Stimulated activated CD8-positive, alpha-beta memory T cell treated with anti-CD3 and anti-CD28 coated beads, Interleukin-12 subunit alpha, Interleukin-12 subunit beta, amount 100 ng/mL, for 4 hours (primary cell): ENCODE results near the gene ZNF211.

Experiments used
- DNase-seq: peaks from one replicate; pipeline ENCODE4 v3.0.0-alpha.2; 2020; ENCODE audit warnings: low read depth

The ZNF211 gene

DNA sequence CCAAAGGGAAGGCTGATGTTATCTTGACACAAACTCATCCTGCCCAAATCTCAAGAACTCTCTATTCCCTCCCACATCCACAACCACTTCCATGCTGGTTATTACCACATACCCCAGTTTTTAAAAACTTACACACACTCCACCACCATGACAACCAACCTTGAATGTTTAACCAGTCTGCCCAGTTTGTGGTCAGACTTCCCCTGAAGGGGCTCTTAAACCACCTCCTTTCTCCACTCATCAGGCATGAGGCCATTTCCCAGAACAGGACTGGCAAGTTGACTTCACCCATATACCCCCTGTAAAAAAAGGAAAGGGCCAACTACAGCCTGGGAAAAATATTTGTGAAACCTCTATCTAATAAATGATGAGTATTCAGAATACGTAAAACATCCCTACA lies 23.4 kb downstream of the ZNF211 start:
- DNase-seq, result no peak

DNA sequence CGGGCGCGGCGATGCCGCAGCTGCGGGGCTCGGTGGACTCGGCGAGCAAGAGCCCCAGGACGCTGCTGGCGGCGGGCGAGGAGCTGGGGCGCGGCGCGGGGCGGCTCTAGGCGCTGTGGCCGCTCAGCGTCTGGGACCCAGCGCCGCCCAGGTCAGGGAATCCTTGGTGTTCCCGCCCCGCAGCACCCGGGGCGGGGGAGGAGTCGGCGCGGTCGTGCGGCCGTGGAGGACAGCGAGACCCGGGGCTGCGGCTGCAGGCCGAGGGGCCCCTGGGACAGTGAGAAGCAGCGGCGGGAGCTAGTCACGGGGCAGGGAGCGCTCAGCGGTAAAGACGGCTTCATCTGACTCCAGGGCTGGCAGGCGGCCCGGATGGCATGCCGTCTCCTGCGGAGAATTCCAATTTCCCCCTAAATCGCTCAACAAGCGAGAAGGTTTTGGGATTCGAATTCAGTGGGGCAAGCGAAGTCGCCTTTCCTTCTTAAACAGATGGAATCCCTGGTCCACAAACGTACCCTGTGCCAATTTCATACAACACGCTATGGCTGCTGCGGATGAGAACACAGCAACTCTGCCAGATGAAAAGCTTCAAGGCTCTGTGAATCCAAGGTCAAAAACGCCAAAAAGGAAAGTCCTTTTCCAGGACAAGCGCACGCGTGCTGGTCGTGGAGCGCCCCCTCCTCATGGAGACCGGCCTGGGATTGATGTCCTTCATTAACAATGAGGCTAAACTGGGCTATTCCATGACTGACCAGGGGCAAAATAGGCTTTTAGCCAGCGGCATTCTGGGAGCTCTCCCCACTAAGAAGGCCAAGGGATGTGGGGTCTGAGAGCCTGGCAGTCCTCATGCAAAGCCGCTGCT lies 31.5 kb downstream of the ZNF211 start:
- DNase-seq, result no peak

DNA sequence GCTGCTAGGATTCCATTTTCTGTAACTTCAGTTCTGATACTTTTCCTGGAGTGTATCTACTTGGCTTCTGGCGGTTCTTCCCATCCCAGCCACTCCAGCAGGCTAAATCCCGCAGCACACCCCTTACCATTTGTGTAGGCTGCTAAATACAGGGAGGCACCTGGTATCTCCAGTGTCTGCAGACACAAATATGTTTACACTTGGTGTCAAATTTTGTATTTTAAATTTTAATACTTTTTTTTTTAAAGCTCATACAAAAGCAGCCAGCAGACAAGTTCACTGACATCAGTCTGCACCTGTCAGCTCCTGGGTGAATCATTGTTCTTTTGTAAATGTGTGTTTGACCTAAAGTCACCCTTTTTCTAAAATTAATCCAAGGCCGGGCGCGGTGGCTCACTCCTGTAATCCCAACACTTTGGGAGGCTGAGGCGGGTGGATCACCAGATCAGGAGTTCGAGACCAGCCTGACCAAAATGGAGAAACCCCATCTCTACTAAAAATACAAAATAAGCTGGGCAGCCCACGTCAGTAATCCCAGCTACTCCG lies 32.4 kb downstream of the ZNF211 start:
- DNase-seq, result no peak

DNA sequence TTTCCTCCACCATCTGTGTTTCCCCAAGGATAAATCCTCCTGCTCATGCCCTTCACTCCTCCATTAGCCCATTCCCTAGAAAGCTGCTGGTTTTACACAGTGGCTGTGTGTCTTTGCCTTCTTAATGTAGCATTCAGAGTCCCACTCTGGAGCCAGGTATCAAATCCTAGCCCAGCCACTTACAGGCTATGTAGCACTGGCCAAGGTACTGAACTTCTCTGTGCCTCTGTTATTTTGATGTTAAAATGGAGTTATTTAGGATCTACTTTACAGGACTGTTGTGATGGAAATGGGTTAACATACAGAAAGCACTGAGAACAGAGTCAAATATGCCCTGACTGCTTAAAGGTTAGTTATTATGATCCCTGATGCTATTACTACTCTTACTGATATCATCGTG lies 34.3 kb downstream of the ZNF211 start:
- no peak for DNase-seq

DNA sequence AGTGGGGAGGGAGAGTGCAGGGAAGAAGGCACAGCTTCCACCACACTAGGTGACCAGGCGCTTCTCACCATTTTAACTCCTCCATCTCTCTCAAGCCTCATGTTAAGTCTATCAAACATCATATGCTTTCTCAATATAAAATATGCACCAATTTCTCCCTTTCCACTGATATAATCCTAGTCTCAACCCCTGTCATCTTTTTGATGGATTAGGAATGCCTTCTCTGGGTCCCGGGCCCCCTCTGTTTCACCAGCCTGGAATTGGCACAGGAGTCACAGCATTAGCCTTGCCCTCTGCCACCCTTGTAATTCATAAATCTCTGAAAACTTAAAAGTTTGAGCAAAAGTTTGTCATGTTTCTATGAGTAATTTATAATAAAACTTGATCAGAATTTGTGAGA lies 35.7 kb downstream of the ZNF211 start, which contains the start of gene ZSCAN4:
Gene ZSCAN4 (plus strand): TSS at position 301 of the 400 bp plus-strand sequence. CDS start 7,211 bp downstream, outside the sequence.
- DNase-seq, result no peak

DNA sequence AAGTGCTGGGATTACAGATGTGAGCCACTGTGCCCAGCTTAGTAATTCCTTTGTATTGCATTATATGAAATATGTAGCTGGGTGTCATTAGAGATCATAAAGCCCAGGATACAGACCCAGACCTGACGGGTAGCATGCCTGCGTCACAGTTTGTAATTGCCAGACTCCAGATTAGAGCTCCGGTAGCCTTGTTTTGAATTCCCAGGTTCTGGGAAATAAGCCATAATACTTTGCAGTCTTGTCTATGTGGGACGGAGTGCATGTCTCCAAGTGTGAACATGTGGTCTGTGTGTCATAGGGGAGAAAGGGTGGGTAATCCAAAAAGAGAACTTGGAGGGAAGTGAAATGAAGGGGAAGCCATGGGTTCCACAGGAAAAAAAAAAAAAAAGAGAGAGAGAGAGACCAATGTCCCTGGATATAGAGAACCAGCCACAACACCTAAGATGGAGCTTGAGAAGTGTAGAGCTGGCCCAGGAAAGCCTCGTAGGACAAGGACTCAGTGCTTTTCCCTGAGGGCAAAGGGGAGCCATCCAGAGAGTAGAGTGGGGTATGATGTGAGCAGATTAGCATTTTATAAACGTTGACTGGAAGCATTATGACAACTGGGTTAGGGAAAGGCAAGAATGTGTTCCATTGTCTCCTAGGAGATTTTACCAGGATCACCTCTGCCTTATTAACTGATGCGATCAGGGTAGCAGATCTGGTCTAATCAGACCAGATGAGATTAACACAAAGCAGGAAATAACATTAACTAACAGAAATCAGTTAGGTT lies 38.3 kb downstream of the ZNF211 start:
- DNase-seq, result no peak

DNA sequence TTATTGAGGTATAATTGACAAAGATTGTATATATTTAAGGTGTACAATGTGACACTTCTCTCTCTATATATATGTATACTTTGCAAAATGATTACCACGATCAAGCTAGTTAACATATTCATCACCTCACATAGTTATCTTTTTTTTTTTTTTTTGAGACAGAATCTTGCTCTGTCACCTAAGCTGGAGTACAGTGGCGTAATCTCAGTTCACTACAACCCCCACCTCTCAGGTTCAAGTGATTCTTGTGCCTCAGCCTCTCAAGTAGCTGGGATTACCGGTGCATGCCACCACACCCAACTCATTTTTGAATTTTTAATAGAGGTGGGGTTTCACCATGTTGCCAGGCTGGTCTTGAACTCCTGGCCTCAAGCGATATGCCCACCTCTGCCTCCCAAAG lies 39.5 kb downstream of the ZNF211 start:
- no peak for DNase-seq

DNA sequence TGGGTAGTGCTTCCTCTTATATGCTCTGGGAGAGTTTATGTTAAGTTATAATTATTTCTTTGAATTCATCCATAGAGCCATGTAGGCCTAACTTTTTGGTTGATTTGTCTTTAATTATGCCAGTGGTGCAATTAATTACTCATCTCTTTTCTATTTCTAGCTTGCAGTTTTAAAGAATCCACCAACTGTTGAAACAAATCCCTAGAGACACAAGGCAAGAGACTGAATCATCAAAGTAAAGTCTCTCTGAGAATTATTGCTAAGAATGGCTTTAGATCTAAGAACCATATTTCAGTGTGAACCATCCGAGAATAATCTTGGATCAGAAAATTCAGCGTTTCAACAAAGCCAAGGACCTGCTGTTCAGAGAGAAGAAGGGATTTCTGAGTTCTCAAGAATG lies 42.9 kb downstream of the ZNF211 start:
- DNase-seq, result no peak

DNA sequence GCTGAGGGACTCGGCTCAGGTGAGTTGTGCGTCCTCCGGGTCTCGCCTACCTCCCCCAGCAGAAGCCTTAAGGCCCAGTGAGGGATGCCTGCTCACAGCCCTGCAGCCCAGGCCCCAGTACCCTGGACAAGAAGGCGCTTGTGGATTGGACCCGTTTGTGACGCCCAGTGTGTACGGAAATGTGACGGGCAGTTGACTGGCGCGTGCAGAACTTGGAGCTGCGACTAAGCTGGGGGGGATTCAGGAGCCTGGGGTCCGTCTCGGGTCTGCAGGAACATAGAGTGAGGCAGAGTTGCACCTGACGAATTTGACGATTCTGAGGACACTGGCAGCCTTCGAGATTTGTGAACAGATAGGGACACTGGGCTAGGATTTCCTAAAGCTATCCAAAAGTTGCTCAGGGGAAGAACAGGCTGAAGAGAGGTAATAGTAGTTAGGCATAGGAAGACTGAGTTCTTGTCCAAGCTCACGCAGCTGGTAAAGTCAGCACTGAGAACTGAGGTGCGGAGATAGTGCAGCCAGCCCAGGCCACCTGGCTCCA lies 49.3 kb downstream of the ZNF211 start:
- DNase-seq, result no peak

DNA sequence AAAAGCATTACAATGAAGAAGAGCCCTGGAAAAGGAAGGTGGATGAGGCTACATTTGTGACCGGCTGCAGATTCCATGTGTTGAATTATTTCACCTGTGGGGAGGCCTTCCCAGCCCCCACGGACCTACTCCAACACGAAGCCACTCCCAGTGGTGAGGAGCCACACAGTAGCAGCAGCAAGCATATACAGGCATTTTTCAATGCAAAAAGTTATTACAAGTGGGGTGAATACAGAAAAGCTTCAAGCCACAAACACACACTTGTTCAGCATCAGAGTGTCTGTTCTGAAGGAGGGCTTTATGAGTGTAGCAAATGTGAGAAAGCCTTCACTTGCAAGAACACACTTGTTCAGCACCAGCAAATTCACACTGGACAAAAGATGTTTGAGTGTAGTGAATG lies 53.8 kb downstream of the ZNF211 start:
- no peak for DNase-seq

DNA sequence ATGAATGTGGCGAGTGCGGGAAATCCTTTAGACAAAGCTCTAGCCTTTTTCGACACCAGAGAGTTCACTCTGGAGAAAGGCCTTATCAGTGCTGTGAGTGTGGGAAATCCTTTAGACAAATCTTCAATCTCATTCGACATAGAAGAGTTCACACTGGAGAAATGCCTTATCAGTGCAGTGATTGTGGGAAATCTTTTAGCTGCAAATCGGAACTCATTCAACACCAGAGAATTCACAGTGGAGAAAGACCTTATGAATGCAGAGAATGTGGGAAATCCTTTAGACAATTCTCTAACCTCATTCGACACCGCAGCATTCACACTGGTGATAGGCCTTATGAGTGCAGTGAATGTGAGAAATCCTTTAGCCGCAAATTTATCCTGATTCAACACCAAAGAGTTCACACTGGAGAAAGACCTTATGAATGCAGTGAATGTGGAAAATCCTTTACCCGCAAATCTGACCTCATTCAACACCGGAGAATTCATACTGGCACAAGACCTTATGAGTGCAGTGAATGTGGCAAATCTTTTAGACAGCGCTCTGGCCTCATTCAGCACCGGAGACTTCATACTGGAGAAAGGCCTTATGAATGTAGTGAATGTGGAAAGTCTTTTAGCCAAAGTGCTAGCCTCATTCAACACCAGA lies 54.5 kb downstream of the ZNF211 start:
- DNase-seq, result no peak

DNA sequence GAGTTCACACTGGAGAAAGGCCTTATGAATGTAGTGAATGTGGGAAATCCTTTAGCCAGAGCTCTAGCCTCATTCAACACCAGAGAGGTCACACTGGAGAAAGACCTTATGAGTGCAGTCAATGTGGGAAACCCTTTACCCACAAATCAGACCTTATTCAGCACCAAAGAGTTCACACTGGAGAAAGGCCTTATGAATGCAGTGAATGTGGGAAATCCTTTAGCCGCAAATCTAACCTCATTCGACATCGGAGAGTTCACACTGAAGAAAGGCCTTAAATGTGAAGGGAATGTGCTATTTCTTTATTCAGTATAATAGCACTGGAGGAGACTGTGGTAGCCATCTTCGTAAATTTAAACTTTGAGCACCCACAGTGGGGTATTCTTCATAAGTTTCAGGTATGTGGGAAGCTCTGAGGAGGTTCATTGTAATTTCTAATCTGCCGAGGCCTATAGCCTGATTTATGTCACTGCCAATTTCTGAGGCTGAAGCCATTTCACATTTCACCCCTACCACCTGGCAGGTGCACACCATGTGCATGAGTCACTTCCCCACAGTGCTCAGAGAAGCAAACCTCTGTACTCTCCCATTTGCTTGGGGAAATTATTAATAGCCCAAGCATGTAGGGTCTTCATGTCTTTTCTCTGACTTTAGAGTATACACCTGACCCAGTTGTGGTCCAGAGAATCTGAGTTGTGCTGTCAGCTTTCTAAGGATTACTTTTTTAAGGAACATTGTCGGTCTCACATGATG lies 55.2 kb downstream of the ZNF211 start:
- no peak for DNase-seq

DNA sequence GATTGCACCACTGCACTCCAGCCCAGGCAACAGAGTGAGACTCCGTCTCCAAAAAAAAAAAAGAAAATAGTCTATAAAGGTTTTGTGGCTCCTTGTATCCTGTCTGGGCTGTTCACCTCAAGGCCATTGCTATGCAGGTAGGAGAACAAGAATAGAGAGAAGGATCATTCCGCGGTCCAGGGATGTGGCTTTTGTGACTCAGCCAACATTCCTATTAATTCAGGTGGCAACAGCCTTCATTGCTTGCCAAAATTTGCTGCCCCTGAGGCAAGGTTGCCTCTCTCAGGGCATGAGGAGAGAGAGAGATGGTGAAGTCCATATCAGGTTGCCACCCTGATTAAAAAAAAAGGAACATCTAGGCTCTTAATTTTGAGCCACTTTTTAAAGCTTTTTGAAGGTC lies 56.8 kb downstream of the ZNF211 start:
- DNase-seq, result no peak
